Skeletal muscle tissue (tissue), 4 donors: ENCODE measurements around the gene MYL12A. TPM values are rescaled to one million over a fixed set of nuclear protein-coding genes. Genes with fewer than 3 reads are reported as not detected.

ENCODE experiments used
- H3K27ac ChIP-seq: one replicate; pipeline ENCODE4 v1.7.0; 2013; ENCODE audit warnings: mild to moderate bottlenecking, low read depth, low read length, inconsistent platforms
- H3K27me3 ChIP-seq, 3 donors: one replicate each; pipeline ENCODE4 v1.7.0; 2013; ENCODE audit warnings: low read length in 3 of 3; ENCODE audit not compliant: control insufficient read depth in 3 of 3, insufficient read depth in 3 of 3
- H3K36me3 ChIP-seq, 3 donors: one replicate each; pipeline ENCODE4 v1.7.0; 2013; ENCODE audit warnings: low read length in 3 of 3; ENCODE audit not compliant: control insufficient read depth in 3 of 3, insufficient read depth in 3 of 3
- H3K4me1 ChIP-seq, 3 donors: one replicate each; pipeline ENCODE4 v1.7.0; 2013; ENCODE audit warnings: low read length in 3 of 3, mild to moderate bottlenecking in 3 of 3; ENCODE audit not compliant: control insufficient read depth in 3 of 3, insufficient read depth in 3 of 3
- H3K4me3 ChIP-seq, 3 donors: one replicate each; pipeline ENCODE4 v1.7.0; 2013; ENCODE audit warnings: low read length in 3 of 3
- H3K9ac ChIP-seq, 3 donors: one replicate each; pipeline ENCODE4 v1.7.0; 2013; ENCODE audit warnings: low read length in 3 of 3, mild to moderate bottlenecking in 3 of 3, moderate library complexity in 2 of 3, low read depth in 1 of 3
- H3K9me3 ChIP-seq, 3 donors: one replicate each; pipeline ENCODE4 v1.7.0; 2013; ENCODE audit warnings: low read length in 3 of 3; ENCODE audit not compliant: control insufficient read depth in 3 of 3
- total RNA-seq: library from RNA; depleted of rRNA; stranded (reverse); fragments of >200 nt; gene quantifications from one replicate; pipeline ENCODE4 v1.2.3, GENCODE V29; 2014
- donor health status: Osteomylitis.

The MYL12A gene
- total RNA-seq, 1 donor from 2014 or later: 694 TPM

DNA sequence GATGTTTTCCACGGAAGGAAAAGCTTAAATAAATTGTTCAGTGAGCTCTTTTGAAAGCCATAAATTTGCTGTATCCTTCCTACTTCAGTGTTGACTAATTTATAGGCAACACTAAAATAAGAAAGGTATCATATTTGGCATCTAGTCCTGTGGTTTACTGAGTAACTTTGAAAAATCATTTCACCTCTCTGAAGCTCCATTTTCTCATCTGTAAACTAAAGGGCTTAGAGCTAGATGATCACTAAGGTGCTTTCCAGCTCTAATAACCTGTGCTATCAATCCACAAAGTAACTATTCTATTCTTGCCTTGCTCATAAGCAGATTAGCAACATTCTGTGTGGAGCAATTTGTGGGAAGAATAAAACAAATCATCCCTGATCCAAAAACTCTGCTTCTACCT, 24.2 kb upstream of the MYL12A start:
- no peaks in the 10 kb centered on the region for H3K27me3 ChIP-seq
- H3K4me1 ChIP-seq: peaks cover 10 to 18% (median 13%) of the 10 kb centered on the region in 3 donors
- no peak overlapping the region for H3K9ac ChIP-seq
- no peak overlapping the region for H3K27ac ChIP-seq
- H3K9me3 ChIP-seq: no peaks in the 10 kb centered on the region
- H3K36me3 ChIP-seq: no peaks in the 10 kb centered on the region
- H3K4me3 ChIP-seq: no peak overlapping the region

DNA sequence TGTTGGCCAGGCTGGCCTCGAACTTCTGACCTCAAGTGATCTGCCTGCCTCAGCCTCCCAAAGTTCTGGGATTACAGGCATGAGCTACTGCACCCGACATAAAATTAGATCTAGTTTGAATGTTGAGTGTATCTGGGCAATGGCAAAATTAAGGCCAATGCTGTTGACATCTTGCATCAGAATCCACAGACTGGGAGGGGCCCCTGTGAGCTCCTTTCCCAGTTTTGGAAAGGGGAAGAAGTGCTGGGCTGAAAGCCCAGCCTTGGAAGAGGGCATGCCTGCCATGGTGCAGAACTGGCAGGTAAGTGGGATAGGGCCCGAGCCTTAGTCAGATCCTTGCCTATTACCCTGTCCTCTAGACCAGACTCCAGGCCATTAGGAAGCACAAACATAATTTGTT, 23.4 kb upstream of the MYL12A start:
- no peak overlapping the region for H3K27ac ChIP-seq
- H3K9me3 ChIP-seq: no peaks in the 10 kb centered on the region
- no peak overlapping the region for H3K9ac ChIP-seq
- no peaks in the 10 kb centered on the region for H3K27me3 ChIP-seq
- peaks cover 10 to 18% (median 13%) of the 10 kb centered on the region in 3 donors for H3K4me1 ChIP-seq
- no peak overlapping the region for H3K4me3 ChIP-seq
- no peaks in the 10 kb centered on the region for H3K36me3 ChIP-seq

- Histone ChIP-seq H3K4me1 (peaks cover 5 to 9% (median 8%) of the 10 kb centered on the region in 3 donors), H3K27me3 (no peaks in the 10 kb centered on the region), H3K9ac (no peak overlapping the region), H3K4me3 (no peak overlapping the region), H3K9me3 (no peaks in the 10 kb centered on the region), H3K27ac (no peak overlapping the region), H3K36me3 (no peaks in the 10 kb centered on the region)
Observed at GRCh38 chr18:3225588-3225987, 22.0 kb upstream of the MYL12A start.

DNA sequence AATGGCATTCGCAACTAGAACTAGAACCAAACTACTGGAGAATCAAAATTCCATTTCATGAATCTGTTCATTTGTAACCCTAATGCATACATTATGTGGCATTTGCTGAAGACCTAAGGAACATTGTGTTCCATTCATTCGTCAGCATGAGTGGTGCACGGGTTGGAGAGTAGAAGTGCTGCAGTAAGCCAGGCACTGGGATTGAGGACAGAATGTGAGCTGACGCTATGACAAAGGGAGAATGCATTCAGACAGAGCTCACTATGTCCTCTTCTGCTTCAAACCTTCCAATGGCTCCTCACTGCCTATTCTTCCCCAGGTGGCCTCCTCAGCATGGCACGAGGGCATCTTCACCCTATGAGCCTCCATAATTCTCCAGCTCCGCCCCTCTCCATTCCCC, 21.6 kb upstream of the MYL12A start:
- no peak overlapping the region for H3K27ac ChIP-seq
- H3K9ac ChIP-seq: no peak overlapping the region
- no peaks in the 10 kb centered on the region for H3K36me3 ChIP-seq
- H3K4me1 ChIP-seq: peaks cover 4 to 5% (median 4%) of the 10 kb centered on the region in 3 donors
- H3K9me3 ChIP-seq: no peaks in the 10 kb centered on the region
- no peaks in the 10 kb centered on the region for H3K27me3 ChIP-seq
- no peak overlapping the region for H3K4me3 ChIP-seq

DNA sequence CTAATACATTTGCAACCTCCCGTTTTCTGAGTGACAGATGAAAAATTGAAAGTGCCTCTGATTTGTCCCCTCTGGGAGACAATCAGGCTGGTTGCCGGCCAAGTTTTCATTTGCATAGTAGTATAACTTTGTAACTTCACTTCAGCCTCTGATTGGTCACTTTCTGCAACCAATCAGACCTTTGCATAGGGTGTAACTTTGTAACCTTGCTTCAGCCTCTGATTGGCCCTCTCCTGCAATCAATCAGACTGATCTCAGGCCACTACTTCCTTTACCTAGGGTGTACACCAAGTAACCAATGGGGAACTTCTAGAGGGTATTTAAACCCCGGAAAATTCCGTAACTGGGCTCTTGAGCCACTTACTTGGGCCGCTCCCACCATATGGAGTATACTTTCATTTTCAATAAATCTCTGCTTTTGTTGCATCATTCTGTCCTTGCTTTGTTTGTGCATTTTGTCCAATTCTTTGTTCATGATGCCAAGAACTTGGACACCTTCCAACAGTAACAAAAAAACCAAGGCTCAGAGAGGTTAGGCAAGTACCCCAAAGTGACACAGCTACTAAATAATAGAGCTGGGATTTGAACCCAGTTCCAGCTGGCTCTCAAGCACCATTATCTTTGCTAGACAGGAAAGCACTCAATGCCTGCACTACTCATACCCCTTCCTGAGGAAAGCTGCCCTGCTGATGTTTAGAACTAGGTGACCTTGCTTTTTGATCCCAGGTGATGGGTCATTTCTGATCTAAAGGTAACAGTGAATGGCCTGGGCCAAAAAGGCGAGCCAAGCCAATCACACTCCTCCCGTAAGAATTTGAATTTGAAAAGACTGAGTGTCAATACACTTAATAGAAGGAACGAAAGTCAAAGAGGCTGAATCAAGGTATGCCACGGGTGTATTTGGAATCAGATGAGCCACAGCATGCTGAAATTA, 16.9 kb upstream of the MYL12A start:
- H3K9ac ChIP-seq: no peak overlapping the region
- H3K9me3 ChIP-seq: no peaks in the 10 kb centered on the region
- H3K36me3 ChIP-seq: no peaks in the 10 kb centered on the region
- H3K4me3 ChIP-seq: no peak overlapping the region
- peaks cover 0 to 3% (median 0%) of the 10 kb centered on the region in 3 donors for H3K4me1 ChIP-seq
- no peak overlapping the region for H3K27ac ChIP-seq
- H3K27me3 ChIP-seq: no peaks in the 10 kb centered on the region

DNA sequence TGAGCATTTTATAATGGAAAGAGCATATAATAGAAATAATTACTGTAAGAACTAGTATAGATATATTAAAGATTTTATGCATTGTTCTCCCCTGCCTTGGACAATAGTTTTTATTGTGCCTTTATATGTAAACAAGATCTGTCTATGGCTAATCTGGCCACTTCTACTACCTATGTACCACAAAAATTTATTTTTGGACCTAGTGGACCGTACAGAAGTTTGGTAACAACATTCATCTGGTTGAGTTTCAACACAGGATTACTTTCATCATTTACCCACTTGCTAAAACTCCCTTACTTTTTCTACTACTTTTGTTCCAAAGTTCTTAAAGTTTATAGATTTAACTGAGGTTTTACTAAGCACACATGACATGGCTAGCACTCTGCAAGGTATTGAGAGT, 14.6 kb upstream of the MYL12A start:
- Histone ChIP-seq H3K9me3 (no peaks in the 10 kb centered on the region), H3K9ac (no peak overlapping the region), H3K27me3 (no peaks in the 10 kb centered on the region), H3K4me3 (no peak overlapping the region), H3K36me3 (no peaks in the 10 kb centered on the region), H3K4me1 (peaks cover 0 to 3% (median 0%) of the 10 kb centered on the region in 3 donors), H3K27ac (no peak overlapping the region)

DNA sequence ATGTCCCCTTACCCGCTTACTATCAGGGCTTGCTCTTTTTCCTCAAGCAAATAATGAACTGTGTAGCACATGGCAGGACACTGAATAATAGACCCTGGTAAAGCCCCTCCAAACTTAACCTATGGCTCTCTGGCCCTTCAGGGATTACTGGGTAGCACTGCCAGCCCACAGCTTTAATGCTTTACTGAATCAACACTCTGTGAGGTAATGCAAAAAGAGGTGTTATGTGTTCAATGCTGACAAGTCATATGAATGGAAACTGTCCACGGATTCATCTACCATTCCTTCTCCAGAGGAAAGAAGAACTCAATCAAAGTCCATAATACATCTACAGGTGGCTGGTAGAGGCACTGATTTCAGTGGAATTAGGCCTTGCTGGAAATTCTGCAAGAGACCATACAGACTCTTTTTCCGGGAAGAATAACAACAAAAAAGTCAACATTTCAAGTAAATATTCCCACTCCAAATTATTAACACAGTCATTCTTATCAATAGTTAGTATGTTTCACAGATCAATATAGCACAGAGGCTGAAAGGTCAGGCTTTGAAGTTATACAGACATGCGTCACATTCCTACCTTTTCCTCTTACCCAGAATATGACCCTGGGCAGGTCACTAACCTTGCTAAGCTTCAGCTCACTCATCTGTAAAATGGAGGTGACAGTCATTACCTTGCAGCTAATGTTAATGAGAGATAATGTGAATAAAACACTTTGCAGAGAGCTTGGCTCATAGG, 14.0 kb upstream of the MYL12A start:
- Histone ChIP-seq H3K27ac (no peak overlapping the region), H3K36me3 (no peaks in the 10 kb centered on the region), H3K4me1 (peaks cover 0 to 3% (median 0%) of the 10 kb centered on the region in 3 donors), H3K4me3 (no peak overlapping the region), H3K27me3 (no peaks in the 10 kb centered on the region), H3K9me3 (no peaks in the 10 kb centered on the region), H3K9ac (no peak overlapping the region)

- no peak overlapping the region for H3K9ac ChIP-seq
- H3K27me3 ChIP-seq: no peaks in the 10 kb centered on the region
- no peak overlapping the region for H3K4me3 ChIP-seq
- H3K9me3 ChIP-seq: no peaks in the 10 kb centered on the region
- peaks cover 0 to 3% (median 0%) of the 10 kb centered on the region in 3 donors for H3K4me1 ChIP-seq
- H3K27ac ChIP-seq: no peak overlapping the region
- H3K36me3 ChIP-seq: no peaks in the 10 kb centered on the region
Observed at GRCh38 chr18:3234457-3234856, 13.1 kb upstream of the MYL12A start.

DNA sequence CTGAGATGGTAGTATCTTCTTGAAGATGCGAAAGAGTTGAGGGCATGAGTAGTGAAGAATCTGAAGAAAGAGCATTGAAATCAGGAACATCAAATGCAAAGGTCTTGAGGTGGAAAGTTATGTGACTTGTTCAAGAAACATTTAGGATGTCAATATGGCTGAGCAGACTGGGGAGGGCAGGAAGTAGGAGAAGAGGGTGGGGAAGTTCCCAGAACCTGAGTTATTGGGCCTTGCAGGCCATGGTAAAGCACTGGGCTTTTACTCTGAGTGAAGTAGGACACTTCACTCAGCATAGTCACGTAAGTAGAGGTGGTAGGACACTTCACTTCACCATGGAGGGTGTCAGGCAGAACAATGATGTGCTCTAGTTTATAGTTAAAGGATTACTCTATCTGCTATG, 11.8 kb upstream of the MYL12A start:
- H3K27me3 ChIP-seq: no peaks in the 10 kb centered on the region
- no peak overlapping the region for H3K4me3 ChIP-seq
- H3K9ac ChIP-seq: no peak overlapping the region
- H3K9me3 ChIP-seq: no peaks in the 10 kb centered on the region
- no peaks in the 10 kb centered on the region for H3K36me3 ChIP-seq
- H3K4me1 ChIP-seq: peaks cover 0 to 3% (median 0%) of the 10 kb centered on the region in 3 donors
- no peak overlapping the region for H3K27ac ChIP-seq

- Histone ChIP-seq H3K9ac (no peak overlapping the region), H3K27me3 (no peaks in the 10 kb centered on the region), H3K4me1 (peaks cover 0 to 3% (median 0%) of the 10 kb centered on the region in 3 donors), H3K27ac (no peak overlapping the region), H3K9me3 (no peaks in the 10 kb centered on the region), H3K36me3 (peaks cover 0 to 2% (median 0%) of the 10 kb centered on the region in 3 donors), H3K4me3 (no peak overlapping the region)
Observed at GRCh38 chr18:3236470-3236869, 11.1 kb upstream of the MYL12A start.
